Measurements from ENCODE around the gene MGAT5. TPM values are rescaled to one million over a fixed set of nuclear protein-coding genes. Genes with fewer than 3 reads are reported as not detected.

Gene MGAT5
- polyA plus RNA-seq, 3 donors, result 39.4 to 50.7 (median 46.8) TPM

GRCh38 chr2:134344954-134345697 is 91.3 kb downstream of the MGAT5 start:
- no peak for DNase-seq (ENCODE audit: extremely low read depth in 1 of 11, low read depth in 9 of 11, low spot score in 4 of 11)

DNA sequence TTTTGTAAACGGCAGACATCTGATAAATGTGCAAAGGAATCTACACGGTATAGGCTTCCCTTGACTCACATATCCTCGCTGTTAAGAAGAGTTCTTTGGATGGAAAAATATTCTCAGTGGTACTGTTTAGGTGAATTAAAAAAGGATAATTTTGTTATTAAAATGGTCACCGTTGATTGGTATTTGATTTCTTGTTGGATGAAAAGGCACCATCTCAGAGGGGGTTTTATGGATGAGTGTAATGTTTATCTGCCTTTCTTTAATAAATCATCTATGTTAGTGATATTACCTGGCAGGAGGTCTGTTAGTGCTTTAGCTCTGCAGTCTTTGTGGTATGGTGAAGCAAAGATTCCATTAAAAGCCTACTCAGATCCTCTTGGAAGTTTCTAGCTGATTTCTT is 92.3 kb downstream of the MGAT5 start:
- DNase-seq (ENCODE audit: extremely low read depth in 1 of 11, low read depth in 9 of 11, low spot score in 4 of 11), result no peak

DNA sequence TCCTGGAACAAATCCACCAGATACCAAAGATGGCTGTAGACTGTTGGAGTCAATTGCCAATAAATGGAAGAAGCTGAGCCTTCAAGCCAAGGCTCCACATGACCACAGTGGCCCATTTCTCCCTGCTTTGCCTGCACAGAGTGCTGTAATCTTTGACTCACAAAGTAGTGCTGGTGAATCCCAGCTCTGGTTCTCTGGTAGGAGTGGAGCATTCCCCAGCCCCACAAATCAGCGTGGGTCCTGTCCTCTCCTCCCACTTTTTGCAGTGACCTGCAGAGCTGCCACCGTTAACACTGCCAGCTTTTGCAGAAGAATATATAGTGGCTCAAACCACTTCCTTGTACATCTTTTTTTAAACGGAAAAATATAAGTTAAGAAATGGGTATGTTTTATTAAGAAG is 93.9 kb downstream of the MGAT5 start:
- DNase-seq (ENCODE audit: extremely low read depth in 1 of 11, low read depth in 9 of 11, low spot score in 4 of 11), result no peak

DNA sequence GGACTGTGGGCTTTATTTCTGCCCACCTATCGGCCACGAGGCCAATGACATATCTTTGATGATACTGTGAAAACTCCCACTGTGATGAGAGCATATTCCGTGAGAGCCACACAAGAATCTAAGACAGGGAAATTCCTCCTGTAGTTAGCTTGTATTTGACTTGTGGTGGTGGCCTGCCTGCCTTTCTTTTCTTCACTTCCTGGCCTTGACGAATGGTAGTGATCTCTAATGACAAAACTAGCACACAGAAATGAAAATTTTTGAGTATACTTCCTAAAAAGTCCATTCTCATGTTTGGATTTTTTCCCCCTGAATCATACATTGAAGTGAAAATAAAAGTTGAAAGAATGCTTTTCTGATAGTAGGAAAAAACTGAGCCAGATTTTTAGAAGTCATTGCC is 94.4 kb downstream of the MGAT5 start:
- DNase-seq (ENCODE audit: extremely low read depth in 1 of 11, low read depth in 9 of 11, low spot score in 4 of 11), result no peak

DNA sequence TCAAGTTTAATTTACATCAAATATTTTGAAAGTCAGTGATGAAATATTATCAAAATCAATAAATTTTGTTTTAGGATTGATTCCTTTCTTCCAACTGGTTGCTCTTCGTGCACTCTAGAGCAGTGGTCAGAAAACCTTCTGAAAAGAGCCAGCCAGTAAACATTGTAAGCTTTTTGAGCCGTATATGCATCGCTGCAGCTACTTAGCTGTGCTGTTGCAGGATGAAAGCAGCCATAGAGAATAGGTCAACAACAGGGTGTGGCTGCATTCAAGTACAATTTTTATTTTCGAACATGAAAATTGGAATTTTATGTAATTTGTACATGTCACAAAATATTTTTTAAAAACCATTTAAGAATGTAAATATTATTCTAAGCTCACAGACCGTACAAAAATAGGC is 94.9 kb downstream of the MGAT5 start:
- no peak for DNase-seq (ENCODE audit: extremely low read depth in 1 of 11, low read depth in 9 of 11, low spot score in 4 of 11)

DNA sequence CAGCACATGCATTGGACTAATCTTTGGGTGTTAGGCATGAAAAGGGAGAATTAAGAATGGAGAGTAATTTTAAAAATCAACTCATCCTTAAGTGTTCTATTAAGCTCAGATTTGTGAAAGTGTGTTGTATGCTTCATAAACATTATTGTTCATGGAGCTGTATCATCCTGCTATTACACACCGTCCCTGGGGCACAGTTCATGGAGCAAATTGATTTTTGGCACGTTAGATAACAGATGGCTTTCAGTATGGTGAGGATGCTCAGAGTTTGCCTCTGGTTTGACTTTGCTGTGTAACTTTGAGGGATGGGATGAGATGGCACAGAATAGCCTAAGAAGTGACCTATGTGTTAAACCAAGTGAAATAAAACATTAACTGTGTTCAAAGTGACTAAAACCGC is 97.1 kb downstream of the MGAT5 start:
- DNase-seq (ENCODE audit: extremely low read depth in 1 of 11, low read depth in 9 of 11, low spot score in 4 of 11), result no peak

DNA sequence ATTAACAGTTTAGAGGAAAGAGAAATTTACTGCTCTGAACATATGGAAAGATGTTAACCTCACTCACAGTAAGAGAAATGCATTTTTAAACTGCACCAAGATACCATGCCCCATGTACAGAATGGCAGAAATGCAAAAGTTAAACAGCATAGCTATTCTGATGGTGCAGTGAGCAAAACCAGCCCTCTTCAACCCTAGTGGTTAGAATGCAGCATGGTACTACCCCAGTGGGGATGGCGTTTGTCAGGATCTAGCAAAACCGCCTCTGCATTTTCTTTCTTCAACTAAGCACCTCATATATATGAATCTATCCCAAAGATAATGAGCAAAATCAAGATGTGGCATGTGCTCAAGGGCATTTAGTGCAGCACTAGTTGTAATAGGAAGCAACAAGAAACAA is 98.0 kb downstream of the MGAT5 start:
- DNase-seq (ENCODE audit: extremely low read depth in 1 of 11, low read depth in 9 of 11, low spot score in 4 of 11), result no peak

DNA sequence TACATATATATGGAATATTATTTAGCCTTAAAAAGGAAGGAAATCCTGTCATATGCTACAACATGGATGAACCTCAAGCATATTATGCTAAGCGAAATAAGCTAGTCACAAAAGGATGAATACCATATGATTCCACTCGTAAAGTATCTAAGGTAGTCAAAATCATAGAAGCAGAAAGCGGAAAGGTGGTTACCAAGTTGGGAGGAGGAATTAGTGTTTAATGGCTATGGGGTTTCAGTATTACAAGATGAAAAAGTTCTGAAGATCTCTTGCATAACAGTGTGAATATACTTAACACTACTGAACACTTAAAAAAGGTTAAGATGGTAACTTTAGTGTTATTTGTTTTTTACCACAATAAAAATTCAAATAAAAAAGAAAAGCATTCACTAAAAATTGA is 99.0 kb downstream of the MGAT5 start:
- DNase-seq (ENCODE audit: extremely low read depth in 1 of 11, low read depth in 9 of 11, low spot score in 4 of 11), result no peak

DNA sequence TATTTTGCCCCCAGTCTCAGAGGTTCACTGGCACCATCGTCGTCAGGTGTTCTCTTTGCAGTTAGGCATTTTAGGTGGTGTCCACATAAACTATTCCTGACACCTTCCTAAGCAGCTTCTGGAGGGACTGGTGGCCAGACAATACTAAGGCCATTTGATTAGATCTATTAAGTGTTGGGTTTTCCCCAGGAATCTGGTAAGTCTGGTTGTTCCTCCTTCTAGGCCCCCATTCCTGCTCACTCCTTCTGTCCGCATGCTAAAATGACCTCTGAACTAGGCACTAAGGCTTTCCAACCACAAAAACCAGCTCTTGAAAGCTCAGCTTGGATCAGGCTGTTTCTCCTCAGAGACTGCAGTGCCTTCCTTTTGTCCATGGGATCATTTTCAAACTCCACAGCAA is 100.7 kb downstream of the MGAT5 start:
- DNase-seq (ENCODE audit: extremely low read depth in 1 of 11, low read depth in 9 of 11, low spot score in 4 of 11), result no peak

DNA sequence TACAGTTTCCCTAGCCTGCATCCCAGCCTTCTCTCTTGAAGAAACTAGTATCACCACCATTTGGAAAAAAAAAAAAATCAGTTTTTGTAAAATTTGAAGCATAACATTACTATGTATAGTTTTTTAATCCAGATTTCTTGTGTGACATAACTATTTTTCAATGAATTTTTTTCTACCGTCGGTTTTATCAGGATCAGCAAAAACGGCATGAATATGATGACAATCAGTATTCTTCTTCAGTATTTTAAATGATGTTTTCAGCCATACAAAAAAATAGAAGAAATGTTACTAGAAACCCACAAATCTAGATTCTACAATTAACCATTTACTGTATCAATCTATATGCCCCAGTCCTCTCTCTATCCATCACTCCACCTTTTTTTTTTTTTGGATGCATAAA is 103.9 kb downstream of the MGAT5 start:
- no peak for DNase-seq (ENCODE audit: extremely low read depth in 1 of 11, low read depth in 9 of 11, low spot score in 4 of 11)

- DNase-seq (ENCODE audit: extremely low read depth in 1 of 11, low read depth in 9 of 11, low spot score in 4 of 11), result no peak
Measured at GRCh38 chr2:134359367-134360081, 105.7 kb downstream of the MGAT5 start.

GRCh38 chr2:134360745-134361487 is 107.0 kb downstream of the MGAT5 start:
- DNase-seq (ENCODE audit: extremely low read depth in 1 of 11, low read depth in 9 of 11, low spot score in 4 of 11), result no peak

- no peak for DNase-seq (ENCODE audit: extremely low read depth in 1 of 11, low read depth in 9 of 11, low spot score in 4 of 11)
Measured at GRCh38 chr2:134361648-134362047, 107.8 kb downstream of the MGAT5 start.

GRCh38 chr2:134362152-134362668 is 108.3 kb downstream of the MGAT5 start:
- DNase-seq (ENCODE audit: extremely low read depth in 1 of 11, low read depth in 9 of 11, low spot score in 4 of 11), result no peak

- DNase-seq (ENCODE audit: extremely low read depth in 1 of 11, low read depth in 9 of 11, low spot score in 4 of 11), result no peak
Measured at GRCh38 chr2:134362740-134363139, 108.9 kb downstream of the MGAT5 start.

DNA sequence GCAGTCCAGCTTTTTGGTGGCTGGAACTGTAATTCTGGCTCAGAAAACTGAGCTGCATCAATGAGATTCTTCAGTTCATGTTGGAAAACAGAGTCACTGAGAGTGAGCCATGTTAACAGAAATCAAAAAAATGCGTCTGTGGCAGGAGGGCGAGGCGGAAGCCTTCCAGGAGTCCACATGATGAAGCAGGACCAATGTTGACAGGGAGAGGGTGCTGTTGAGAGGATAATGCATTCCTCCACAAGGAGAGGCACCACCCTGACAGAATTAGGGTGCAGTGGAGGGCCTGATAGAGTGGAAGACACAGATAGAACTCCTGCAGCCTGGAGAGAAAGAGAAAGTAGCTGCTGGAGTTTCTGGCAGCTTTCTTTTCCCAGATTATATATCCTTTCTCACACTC is 111.5 kb downstream of the MGAT5 start:
- DNase-seq (ENCODE audit: extremely low read depth in 1 of 11, low read depth in 9 of 11, low spot score in 4 of 11), result no peak

DNA sequence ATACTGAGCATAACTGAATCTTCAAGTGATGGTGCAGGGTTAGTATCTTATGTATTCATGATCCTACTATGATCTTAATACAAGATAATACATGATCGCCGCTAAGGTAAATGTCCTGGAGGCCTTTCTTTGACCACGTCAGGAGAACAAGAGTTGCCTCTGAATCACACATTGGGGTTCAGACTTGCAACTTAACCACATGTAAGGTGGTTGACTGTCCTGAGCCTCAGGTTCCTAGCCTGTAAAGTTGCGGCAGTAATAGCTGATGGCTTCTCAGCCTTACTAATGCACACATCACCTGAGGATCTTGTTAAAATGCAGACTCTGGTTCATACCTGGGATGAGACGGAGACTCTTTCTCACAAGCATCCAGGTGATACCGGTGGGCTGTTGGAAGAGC is 112.5 kb downstream of the MGAT5 start:
- no peak for DNase-seq (ENCODE audit: extremely low read depth in 1 of 11, low read depth in 9 of 11, low spot score in 4 of 11)

DNA sequence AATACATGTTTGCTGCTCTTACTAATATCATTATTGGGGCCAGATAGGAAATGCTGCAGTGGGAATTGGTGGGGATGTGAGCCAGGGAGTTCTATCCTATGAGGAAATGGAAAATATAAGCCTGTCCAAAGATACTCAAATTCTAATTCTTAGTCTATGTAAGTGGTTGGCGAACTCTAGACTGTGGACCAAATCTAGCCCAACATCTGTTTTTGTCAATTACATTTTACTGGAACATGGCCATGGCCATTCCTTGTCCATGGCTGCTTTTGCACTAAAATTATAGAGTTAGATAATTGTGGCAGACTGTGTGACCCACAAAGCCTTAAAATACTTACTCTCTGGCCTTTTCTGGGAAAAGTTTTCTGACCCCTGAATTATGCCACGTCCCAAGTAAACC is 113.3 kb downstream of the MGAT5 start:
- DNase-seq (ENCODE audit: extremely low read depth in 1 of 11, low read depth in 9 of 11, low spot score in 4 of 11), result no peak

- peak in 4 of 11 donors; percentile 26 to 52 (median 36) for DNase-seq (ENCODE audit: extremely low read depth in 1 of 11, low read depth in 9 of 11, low spot score in 4 of 11)
Measured at GRCh38 chr2:134368009-134368817, 114.3 kb downstream of the MGAT5 start.

Data from renal cortex interstitium (tissue), 11 donors.